Astrocyte of the hippocampus (primary cell): ENCODE results near the gene EPDR1.

Experiments
- DNase-seq: peaks from one replicate; pipeline ENCODE4 v3.0.0; 2011; ENCODE audit warnings: low read depth, low spot score

EPDR1 gene

DNA sequence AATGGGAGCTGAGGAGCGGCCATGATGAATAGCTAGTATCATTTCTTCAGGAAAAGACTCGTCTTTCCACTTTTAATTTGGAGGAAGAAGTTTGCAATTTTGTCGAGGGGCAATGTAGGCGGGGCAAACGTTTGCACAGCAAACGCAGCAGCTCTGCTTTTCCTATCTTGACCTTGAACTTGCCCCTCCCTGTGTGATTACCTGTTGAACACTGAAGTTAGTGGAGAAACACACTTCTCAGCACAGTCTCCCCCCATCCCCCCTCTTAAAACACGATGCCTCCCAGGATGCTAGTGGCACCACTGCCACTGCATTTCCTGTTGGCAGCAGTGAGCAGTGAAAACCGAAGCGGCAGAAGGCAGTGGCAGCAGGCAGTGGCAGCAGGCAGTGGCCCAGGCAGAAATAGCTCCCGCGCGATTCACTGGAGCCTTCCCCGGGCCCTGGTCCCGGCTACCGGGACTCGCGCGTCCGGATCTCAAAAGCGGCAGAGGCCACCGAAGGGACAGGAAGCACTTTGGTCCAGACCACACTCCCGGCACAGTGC lies at the start of gene EPDR1:
EPDR1 (plus strand) TSS at position 336 of the 544 bp plus-strand sequence. CDS start 300 bp downstream, outside the sequence.
- peak; percentile 82 for DNase-seq

DNA sequence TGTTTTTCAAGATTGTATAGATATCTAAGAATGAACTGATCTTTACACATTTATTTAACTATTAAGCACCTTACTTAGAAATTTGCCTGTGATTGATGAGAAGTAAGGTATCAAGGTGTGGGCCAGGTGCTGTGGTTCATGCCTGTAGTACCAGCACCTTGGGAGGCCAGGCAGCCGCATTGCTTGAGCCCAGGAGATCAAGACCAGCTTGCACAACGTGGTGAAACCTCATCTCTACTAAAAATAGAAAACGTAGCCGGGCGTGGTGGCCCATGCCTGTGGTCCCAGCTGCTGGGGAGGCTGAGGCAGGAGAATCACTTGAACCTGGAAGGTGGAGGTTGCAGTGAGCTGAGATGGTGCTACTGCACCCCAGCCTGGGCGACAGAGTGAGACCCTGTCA lies 38.4 kb upstream of the EPDR1 start:
- DNase-seq, result no peak

DNA sequence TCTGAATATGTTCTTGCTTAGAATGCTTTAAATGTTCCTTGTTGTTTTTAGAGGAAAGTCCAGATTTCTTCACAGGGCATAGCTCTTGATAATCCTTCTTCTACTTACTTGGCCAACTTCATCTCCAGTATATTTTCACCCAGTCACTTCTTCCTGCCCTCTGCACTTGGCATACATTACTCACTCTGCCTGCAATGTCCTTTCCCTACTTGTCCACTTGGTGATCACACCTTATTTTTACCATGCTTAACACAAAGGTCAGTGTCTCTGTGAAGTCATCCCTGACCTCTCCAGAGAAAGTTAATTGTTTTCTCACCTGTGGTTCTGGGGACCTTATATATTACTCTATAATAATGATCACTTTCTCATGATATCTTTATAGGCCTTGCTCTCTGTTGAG lies 27.1 kb upstream of the EPDR1 start:
- no peak for DNase-seq

DNA sequence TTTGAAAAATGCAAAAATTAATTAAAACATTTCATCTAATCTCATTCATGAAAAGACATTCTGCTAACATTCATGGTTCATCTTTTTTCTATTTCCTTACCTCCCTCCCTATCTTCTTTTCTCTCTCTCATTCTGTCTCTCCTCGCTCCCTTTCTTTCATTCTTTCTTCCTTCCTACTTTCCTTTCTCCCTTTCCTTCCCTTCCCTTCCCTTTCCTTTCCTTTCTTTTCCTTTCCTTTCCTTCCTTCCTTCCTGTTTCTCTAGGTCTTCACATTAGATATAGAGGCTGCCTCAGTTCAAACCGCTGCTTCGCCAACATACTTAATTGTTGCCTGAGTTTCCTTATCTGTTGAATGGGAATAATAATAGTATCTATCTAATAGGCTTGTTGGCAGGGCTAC lies 25.8 kb upstream of the EPDR1 start:
- no peak for DNase-seq

DNA sequence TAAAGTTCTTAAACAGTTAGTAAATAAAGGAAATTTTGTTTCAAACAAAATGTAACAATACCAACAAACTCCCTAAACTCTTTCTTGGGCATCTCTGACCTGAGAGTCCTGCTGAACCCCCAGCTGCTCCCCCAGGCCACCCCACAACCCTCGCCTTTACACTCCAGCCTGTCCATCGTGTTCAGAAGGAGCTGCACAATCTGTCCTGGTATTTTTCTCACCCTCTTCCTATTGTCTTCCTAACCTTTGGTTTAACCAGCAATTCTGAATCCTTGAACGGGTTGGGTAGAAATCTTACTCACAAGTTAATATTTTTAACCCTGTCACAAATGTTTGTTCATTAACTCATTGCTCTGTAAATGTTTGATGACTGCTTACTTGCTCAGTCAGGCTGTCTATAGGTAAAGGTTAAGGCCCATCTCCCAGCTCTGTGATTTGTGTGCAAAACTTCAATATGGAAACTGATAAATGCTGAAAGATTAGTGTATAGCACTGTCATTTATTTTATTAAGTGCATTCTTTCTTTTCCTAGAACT lies 20.7 kb upstream of the EPDR1 start:
- DNase-seq, result no peak

DNA sequence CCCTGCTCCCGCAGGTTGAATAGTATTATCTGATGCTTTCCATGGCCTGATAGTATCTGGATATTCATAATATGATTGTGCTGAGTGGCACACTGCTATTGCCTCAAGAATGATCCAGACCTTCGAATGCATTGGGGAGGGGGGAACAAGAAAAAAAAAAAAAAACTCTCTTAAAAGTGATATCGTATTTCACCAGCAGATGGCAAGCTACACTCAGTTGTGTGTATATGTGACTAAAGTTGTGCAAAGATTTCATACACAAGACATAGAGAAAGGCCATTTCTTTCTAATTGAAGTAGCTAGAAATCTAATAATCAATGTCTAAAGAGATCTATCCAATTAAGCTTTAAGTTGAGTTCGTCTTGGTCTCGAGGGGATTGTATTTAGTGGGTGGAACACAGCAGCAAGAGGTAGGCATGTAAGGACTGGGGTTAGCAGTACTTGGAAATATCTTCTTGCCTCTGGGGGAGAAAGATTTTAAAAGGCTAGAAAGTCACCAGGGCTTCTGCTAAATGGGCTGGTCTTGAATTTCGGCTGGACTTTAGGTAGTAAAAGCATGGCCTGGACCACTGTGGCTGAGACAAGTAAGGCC lies 19.1 kb upstream of the EPDR1 start:
- DNase-seq, result peak; percentile 69

DNA sequence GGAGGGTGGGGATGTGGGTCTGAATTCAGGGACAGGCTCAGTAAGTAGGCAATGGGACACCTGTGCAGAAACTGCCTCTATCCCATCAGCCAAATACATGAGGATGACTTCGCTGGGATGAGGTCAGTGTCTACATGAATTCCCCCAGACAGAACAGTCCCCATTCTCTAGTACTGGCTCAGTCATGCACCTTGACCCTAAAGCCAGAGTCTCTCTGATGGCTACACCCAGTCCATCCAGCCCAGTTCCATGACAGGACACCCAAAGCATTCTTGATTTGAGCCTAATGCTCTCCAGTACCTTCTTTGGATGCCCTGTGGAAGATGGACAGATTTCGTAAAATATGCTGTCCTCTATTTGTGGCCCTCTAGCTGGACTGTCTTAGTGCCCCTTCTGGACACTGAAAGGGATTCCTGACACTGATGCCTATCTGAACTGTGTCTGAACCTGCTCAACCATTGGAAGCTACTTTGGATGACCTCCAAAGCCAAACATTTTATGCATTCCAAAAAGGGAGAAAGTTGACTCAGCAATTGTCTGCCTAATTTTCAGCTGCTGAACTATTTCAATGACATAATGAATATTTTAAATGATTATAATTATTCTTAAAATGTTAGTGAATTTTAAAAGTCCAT lies 18.4 kb upstream of the EPDR1 start:
- peak; percentile 81 for DNase-seq

DNA sequence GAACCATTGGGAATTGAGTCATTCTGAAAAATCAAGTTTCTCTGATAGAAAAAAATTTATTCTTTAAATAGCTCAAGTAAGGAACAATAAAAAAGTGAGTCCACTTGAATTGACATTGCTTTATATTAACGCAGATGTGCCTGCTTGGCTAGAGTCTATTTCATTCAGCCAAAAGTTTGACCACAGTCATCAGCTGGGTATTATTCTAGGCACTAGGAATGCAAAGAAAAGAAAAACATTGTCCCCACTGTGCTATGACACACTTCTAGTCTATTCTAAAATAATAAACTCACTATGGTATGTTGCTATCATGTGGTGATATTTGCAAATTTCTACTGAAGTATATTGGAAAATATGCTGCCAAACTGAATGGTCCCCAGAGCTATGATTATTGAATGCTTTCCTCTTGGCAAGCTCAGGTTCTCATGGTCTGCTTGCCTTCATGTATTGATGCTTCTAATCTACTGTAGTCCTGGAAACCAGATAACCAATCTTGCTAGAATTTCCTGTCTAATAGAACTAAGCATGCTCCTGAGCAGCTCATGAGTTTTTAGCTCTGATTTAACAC lies 12.1 kb upstream of the EPDR1 start:
- DNase-seq, result peak; percentile 87

DNA sequence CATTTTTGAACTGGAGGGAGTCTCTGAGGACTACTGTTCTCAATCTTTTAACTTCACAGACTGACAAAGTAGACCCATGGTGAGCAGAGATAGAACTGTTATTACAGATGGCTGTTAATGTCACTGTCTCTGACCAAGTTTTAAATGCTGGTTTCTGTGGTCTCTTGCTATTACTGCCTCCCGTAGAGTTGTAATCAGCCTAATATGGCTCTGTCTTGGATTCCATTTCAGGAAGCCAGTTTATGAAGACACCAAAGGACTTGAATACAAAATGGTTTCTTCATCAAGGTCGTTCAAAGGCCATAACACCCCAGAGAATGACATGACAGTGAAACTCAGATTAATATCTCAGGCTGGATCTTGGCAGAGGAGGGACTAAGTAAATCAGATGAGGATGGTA lies 7.7 kb upstream of the EPDR1 start:
- DNase-seq, result no peak

DNA sequence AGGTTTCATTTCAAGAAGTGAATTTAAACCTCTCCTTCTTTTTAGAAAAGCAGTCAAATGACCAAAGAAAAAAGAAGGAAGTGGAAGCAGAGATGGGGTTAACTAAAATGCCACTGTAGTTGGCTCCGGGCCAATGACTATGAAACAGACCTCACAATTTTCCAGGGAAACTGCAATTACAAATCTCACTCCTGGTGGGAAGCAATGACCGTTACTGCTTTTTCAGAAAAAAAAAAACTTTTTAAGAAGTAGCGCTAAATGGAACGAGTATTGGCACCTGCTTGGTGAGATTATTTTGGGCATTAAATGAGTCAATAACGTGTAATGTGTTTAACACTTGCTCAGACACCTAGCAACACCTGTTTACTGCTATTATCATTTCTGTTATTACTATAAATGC lies 5.0 kb upstream of the EPDR1 start:
- no peak for DNase-seq

DNA sequence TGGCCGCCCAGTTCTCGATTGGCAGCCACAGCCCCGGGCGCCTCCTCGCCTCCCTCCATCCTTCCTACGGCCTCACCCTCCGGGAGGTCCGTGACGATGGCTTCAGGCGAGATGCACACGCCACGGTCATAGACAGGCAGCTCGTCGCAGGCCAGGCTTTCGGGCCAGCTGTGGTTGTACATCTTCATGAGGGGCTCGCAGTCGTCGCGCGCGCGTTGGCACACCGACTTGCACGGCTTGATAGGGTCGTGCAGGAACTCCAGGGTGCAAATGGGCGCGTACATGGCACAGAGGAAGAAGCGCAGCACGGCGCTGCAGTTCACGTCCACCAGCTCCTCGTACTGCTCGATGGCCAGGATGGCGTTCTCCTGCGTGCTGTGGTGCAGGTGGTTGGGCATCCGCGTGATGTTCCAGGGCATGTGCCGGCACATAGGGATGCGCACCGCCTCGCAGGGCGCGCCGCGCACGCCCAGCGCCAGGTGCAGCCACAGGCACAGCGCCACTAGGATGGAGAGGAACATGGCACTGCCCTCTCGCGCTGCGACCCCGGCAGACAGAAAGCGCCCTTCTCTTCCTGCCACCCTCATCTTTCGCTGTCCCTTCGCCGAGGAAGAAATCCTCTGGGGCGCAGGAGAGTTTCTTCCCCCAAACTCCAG lies 4.3 kb upstream of the EPDR1 start:
- peak; percentile 55 for DNase-seq

DNA sequence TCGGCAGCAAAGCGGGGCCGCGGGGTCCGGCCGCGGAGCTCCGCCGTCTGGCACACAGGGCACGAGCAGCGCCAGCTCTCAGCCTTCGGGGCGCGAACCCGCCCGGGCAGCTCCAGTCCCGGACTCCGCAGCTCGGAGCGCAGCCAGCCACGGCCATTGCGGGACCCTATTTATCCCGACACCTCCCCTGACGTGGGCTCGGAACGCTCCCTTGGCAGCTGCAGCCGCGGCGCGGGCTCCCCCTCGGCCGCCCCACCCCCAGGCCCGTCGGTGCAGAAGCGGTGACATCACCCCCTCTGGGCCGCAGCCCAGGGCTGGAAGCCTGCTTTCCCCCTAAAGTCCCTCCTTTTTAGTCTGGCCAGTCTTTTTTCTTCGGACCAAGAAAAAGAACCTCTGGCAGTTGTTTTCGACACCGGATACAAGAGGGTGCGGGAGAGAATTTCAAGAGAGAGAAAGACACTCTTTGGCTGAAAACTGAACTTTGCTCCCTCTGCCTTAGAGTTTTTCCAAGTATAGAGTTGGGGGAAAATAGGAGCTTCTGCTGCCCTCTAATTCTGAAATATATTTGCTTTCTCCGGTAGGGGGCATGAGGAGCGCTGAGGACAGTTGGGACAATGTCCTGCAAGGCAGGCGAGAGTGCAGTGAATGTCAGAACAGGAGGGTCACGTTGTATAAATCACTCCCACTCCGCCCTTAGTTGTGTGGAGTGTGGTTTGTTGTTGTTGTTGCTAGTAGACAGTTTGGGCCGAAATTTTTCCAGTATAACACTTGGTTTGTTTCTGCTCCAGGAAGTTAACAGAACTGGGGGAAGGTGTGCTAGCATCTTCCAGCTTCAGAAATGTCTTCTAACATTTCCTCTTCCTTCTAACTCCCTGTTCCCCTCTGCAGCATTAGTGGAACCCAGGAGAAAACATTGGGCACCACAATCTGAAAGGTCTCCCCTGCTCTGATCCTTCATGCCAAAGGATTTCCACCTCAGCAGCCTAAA lies 3.5 kb upstream of the EPDR1 start, which contains the start of gene SFRP4:
SFRP4 (minus strand) TSS at position 145 of the 988 bp plus-strand sequence. CDS start 280 bp downstream, outside the sequence.
- peak; percentile 89 for DNase-seq

DNA sequence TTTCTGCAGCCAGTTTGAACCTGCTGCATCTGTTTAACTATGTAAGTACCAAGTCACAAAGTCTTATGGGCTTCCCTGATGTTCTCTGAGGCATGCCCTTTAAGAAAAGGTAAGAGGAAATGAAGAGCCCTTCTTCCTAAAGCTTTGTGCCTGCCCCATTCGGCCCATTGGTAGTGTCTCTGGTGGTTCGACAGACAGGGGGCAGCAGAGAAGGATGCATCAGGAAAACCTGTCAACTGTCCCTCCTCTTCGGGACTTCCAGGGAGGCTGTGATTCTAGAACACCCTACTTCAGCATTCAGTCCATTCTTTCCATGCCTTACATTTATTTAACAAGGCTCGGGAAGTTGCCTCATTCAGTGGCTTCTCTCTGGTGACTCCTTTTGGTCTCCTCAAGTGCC lies 1.9 kb upstream of the EPDR1 start:
- DNase-seq, result no peak

DNA sequence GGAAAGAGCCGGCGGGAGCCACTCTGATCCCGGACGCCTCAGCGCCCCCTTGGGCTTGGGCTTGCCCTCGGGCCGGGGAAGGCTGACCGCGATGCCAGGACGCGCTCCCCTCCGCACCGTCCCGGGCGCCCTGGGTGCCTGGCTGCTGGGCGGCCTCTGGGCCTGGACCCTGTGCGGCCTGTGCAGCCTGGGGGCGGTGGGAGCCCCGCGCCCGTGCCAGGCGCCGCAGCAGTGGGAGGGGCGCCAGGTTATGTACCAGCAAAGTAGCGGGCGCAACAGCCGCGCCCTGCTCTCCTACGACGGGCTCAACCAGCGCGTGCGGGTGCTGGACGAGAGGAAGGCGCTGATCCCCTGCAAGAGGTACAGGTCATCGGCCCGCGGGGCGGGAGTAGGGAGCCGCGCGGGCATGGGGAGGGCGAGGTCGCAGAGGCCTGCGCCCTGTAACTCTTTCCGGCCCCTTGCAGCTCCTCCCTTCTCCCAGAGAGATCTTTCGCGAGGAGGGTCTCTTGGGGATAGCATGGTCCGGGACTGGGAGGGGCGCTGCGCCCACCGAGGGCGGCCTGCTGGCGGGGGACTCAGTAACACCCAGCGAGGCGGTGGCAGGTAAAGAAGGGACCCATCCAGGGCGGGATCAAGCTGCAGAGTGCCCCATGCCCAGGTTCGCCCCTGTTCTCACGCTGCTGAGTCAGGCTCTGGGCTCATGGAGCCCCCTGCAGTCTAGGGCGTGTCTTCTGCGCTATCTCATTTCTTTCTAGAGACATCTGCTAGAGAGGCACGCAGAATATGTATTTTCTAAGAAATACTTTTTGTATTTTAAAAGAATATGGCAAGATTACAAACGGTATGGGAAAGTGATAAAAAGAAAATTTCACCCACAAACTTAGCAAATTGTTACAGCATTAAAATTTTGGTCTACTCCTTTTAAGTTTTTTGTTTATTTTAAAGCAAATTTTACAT lies 687 bp downstream of the EPDR1 start:
- peak; percentile 72 for DNase-seq

DNA sequence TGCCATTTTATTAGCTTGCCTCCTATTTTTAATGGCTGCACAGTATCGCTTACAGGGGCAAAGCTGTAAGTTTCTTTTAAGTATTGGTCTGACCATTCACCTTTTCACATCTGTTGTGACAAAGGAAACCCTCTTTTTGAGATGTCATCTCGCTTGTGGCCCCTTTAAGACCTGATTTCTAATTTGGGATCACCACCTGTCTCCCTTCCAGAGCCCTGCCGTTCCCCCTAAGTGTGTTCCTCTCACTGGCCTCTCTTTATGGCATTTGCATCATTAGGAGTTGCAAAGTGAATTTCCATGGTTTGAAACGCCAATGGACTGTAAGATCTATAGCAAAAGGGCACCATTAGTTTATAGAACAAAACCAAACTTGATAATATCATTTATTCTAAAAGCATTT lies 1.4 kb downstream of the EPDR1 start:
- no peak for DNase-seq

DNA sequence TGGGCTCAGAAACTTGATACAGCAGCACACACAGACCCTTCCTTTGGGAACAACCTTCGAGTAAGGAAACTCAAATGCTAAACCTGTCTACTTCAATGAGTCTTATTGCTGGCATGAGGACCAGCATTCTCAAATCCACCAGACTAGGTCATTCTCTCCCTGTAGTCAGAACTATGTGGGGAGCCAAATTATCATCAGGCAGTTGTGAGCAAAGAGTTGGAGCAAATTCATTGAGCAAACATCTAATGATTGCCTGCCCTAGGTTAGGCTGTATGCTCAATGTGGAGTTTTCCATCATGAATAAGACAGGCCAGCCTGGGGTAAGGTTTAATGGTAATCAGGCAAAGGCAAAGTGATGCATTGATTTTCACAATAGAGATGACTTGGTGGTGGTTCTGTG lies 3.6 kb downstream of the EPDR1 start:
- peak; percentile 23 for DNase-seq

DNA sequence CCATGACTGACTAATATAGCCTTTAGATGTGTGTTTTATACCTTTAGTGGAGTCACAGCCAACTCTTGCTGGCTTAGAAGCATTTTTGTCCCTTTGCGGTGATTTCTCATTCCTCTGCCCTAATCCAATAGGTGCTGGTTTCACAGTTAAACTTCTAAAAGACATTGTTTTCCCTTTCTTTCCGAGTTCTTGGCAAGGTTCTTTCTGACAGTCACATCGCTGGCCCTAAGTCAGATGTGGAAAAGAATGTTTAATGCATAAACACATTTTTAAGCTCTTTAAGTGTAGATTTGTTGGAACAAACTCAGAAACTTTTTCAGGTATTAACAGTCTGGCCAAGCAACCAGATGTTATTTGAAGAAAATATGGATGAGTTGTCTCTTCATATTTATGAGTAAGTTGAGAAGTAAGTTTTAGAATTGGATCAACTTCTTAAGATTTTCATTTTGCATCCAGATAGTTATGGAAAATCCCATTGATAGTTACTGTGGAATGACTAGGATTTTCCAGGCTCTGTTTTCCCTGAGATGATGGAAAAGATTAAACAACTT lies 4.1 kb downstream of the EPDR1 start:
- DNase-seq, result peak; percentile 71

DNA sequence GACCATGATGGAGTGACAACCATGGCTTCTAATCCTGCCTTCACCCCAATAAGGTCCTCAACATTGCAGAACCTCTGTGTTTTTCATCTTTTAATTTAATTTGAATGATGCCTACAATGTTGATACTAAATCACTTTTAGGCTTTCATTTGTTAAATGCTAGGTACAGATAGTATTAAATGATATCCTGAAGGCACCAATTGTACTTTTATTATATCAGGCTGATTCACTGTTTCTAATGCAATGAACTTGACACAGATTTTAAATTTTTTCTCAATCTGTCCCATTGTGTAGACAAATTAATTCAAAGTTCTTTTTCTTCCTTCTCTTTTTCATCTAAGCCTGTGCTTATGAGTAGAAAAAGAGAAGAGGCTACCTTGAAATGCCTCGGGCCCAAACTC lies 5.2 kb downstream of the EPDR1 start:
- DNase-seq, result no peak

DNA sequence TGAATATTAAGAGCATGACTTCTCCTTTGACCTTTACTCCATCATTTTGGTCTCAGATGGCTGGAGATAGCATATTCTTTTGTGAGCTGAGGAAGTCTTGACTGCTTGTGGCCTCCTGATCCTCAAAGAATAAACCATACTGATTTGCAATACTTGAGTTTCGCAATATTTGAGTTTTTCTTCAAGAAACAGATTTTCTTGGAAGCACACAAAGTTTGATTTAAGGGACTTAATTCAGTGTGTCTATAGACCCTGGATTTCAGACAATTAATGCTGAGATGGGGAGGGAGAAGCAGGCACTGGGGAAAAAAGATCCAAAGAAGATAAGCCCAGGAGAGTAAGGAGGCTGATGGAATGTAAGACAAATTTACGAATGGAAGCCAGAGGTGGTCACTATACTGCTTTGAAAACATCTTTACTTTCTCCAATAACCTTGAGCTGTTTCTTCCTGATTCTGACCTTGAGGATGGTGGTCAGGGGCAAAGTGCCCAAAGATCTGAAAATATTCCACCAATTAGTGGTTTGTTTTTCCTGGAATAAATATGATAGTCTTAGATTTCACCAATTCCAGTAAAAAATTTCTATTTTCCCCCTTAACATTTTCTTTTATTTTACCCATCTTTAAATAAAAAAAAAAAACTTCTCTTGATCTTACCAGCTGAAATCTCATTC lies 7.5 kb downstream of the EPDR1 start:
- DNase-seq, result peak; percentile 20
